H9 (cell line): Measurements from ENCODE around the gene CETP. TPM values are rescaled to one million over a fixed set of nuclear protein-coding genes. Genes with fewer than 3 reads are reported as not detected.
A peak's percentile ranks its signal among the peaks of the same experiment; 100 is the strongest.

Source experiments
- DNase-seq: peaks from one replicate; pipeline ENCODE4 v3.0.0-alpha.2; 2017
- H2AFZ ChIP-seq: one replicate; pipeline ENCODE4 v1.6.1; 2013; ENCODE audit warnings: mild to moderate bottlenecking, low read length, control low read depth, moderate library complexity
- H2AK5ac ChIP-seq: 2 replicates; pipeline ENCODE4 v1.6.1; 2013; ENCODE audit warnings: low read length, control low read depth, mixed read lengths; ENCODE audit not compliant: insufficient read length
- H2BK120ac ChIP-seq: one replicate; pipeline ENCODE4 v1.6.1; 2013; ENCODE audit warnings: low read depth, mild to moderate bottlenecking, low read length, control low read depth, inconsistent platforms; ENCODE audit not compliant: poor library complexity, severe bottlenecking
- H2BK12ac ChIP-seq: 2 replicates; pipeline ENCODE4 v1.6.1; 2013; ENCODE audit warnings: low read length, control low read depth, mixed read lengths, low read depth; ENCODE audit not compliant: insufficient read length
- H2BK15ac ChIP-seq: 2 replicates; pipeline ENCODE4 v1.6.1; 2013; ENCODE audit warnings: low read depth, low read length, control low read depth
- H2BK20ac ChIP-seq: one replicate; pipeline ENCODE4 v1.6.1; 2013; ENCODE audit warnings: low read depth, mild to moderate bottlenecking, low read length, control low read depth, inconsistent platforms; ENCODE audit not compliant: poor library complexity, severe bottlenecking
- H2BK5ac ChIP-seq: 2 replicates; pipeline ENCODE4 v1.6.1; 2013; ENCODE audit warnings: low read length, control low read depth, mixed read lengths; ENCODE audit not compliant: insufficient read length
- H3K14ac ChIP-seq: 2 replicates; pipeline ENCODE4 v1.6.1; 2013; ENCODE audit warnings: low read length, control low read depth; ENCODE audit not compliant: insufficient read depth
- H3K18ac ChIP-seq: 2 replicates; pipeline ENCODE4 v1.6.1; 2013; ENCODE audit warnings: low read depth, mild to moderate bottlenecking, mixed read lengths, low read length, control low read depth; ENCODE audit not compliant: insufficient read length
- H3K23ac ChIP-seq: 2 replicates; pipeline ENCODE4 v1.6.1; 2013; ENCODE audit warnings: low read length, control low read depth, mixed read lengths, low read depth; ENCODE audit not compliant: insufficient read length
- H3K23me2 ChIP-seq: 2 replicates; pipeline ENCODE4 v1.6.1; 2013; ENCODE audit warnings: low read depth, mild to moderate bottlenecking, mixed read lengths, low read length, control low read depth; ENCODE audit not compliant: insufficient read length, poor library complexity, severe bottlenecking
- H3K27ac ChIP-seq: 2 replicates; pipeline ENCODE4 v1.5.1; 2013; ENCODE audit warnings: low read length, control low read depth, mixed read lengths, low read depth; ENCODE audit not compliant: insufficient read length
- H3K27me3 ChIP-seq: 2 replicates; pipeline ENCODE4 v1.6.1; 2013; ENCODE audit warnings: low read length, control low read depth, inconsistent platforms; ENCODE audit not compliant: insufficient read depth
- H3K4ac ChIP-seq: 2 replicates; pipeline ENCODE4 v1.6.1; 2013; ENCODE audit warnings: low read depth, mild to moderate bottlenecking, control low read depth, inconsistent platforms, low read length, moderate library complexity
- H3K4me1 ChIP-seq: 2 replicates; pipeline ENCODE4 v1.6.1; 2013; ENCODE audit warnings: low read length, control low read depth, inconsistent platforms; ENCODE audit not compliant: insufficient read depth
- H3K4me2 ChIP-seq: 2 replicates; pipeline ENCODE4 v1.6.1; 2013; ENCODE audit warnings: low read length, control low read depth, mixed read lengths; ENCODE audit not compliant: insufficient read length, insufficient read depth
- H3K56ac ChIP-seq: 2 replicates; pipeline ENCODE4 v1.6.1; 2013; ENCODE audit warnings: low read depth, mild to moderate bottlenecking, mixed read lengths, low read length, control low read depth; ENCODE audit not compliant: insufficient read length
- H3K79me1 ChIP-seq: 2 replicates; pipeline ENCODE4 v1.6.1; 2013; ENCODE audit warnings: low read depth, mild to moderate bottlenecking, moderate library complexity, low read length, control low read depth, inconsistent platforms; ENCODE audit not compliant: insufficient read depth, poor library complexity, severe bottlenecking
- H3K79me2 ChIP-seq: 2 replicates; pipeline ENCODE4 v1.6.1; 2013; ENCODE audit warnings: low read length, control low read depth, inconsistent platforms; ENCODE audit not compliant: insufficient read depth
- H3K9ac ChIP-seq: 2 replicates; pipeline ENCODE4 v1.6.1; 2013; ENCODE audit warnings: low read length, control low read depth, mixed read lengths; ENCODE audit not compliant: insufficient read length; ENCODE audit errors: extremely low read depth
- H3K9me3 ChIP-seq: one replicate; pipeline ENCODE4 v1.6.1; 2013; ENCODE audit warnings: low read depth, low read length, inconsistent platforms; ENCODE audit not compliant: control insufficient read depth
- H3T11ph ChIP-seq: one replicate; pipeline ENCODE4 v1.6.1; 2013; ENCODE audit warnings: mild to moderate bottlenecking, low read length, control low read depth, inconsistent platforms
- H4K20me1 ChIP-seq: one replicate; pipeline ENCODE4 v1.6.1; 2013; ENCODE audit not compliant: control insufficient read depth, insufficient read length, insufficient read depth
- H4K5ac ChIP-seq: 2 replicates; pipeline ENCODE4 v1.6.1; 2013; ENCODE audit warnings: low read depth, mild to moderate bottlenecking, mixed read lengths, low read length, control low read depth; ENCODE audit not compliant: insufficient read length
- H4K8ac ChIP-seq: replicated peaks from 2 replicates; pipeline ENCODE4 v1.6.1; 2013; ENCODE audit warnings: low read length, control low read depth, mixed read lengths, low read depth; ENCODE audit not compliant: insufficient read length
- H4K91ac ChIP-seq: 2 replicates; pipeline ENCODE4 v1.6.1; 2013; ENCODE audit warnings: low read depth, mild to moderate bottlenecking, moderate library complexity, mixed read lengths, low read length, control low read depth; ENCODE audit not compliant: insufficient read length
- H3K27ac Mint-ChIP-seq, 3 experiments: 2 replicates in 2 of 3; 3 replicates in 1 of 3; pipeline ENCODE4 v1.8.0; 2020 to 2021; ENCODE audit warnings: mixed read lengths in 3 of 3, mild to moderate bottlenecking in 1 of 3, moderate library complexity in 1 of 3
- H3K27me3 Mint-ChIP-seq: 2 replicates; pipeline ENCODE4 v1.8.0; 2021; ENCODE audit warnings: low read depth, mild to moderate bottlenecking, moderate library complexity, mixed read lengths
- H3K36me3 Mint-ChIP-seq, 3 experiments: 2 replicates in 2 of 3; 3 replicates in 1 of 3; pipeline ENCODE4 v1.8.0; 2020 to 2021; ENCODE audit warnings: low read depth in 3 of 3, mixed read lengths in 3 of 3; ENCODE audit not compliant: insufficient read depth in 1 of 3
- H3K4me1 Mint-ChIP-seq, 2 experiments: 2 replicates each; pipeline ENCODE4 v1.8.0; 2020; ENCODE audit warnings: mixed read lengths in 2 of 2
- H3K4me3 Mint-ChIP-seq, 2 experiments: 2 replicates in 1 of 2; 3 replicates in 1 of 2; pipeline ENCODE4 v1.8.0; 2020 to 2021; ENCODE audit warnings: mild to moderate bottlenecking in 2 of 2, mixed read lengths in 2 of 2, moderate library complexity in 1 of 2
- H3K9me3 Mint-ChIP-seq, 2 experiments: 2 replicates in 1 of 2; 3 replicates in 1 of 2; pipeline ENCODE4 v1.8.0; 2020; ENCODE audit warnings: mild to moderate bottlenecking in 2 of 2, mixed read lengths in 2 of 2, moderate library complexity in 1 of 2
- CTCF ChIP-seq: fragments of 200-600 bp; sonication (generic); conservative IDR thresholded peaks from 3 replicates; pipeline ENCODE4 v1.8.0; 2021; ENCODE audit warnings: antibody characterized with exemption, mild to moderate bottlenecking
- WGBS: extraction: QIAGEN DNeasy Blood & Tissue Kit; methylation state at CpG from one replicate; pipeline ENCODE4 v1.1.7; 2013; ENCODE audit warnings: missing lambda C conversion rate, low lambda C conversion rate, mixed read lengths; ENCODE audit not compliant: insufficient read length; ENCODE audit errors: extremely low coverage; 5-methylcytosine and 5-hydroxymethylcytosine counted together
- total RNA-seq: library from RNA; stranded (reverse); gene quantifications from 2 replicates; pipeline ENCODE4 v1.2.1, GENCODE V29; 2021

CETP gene
- total RNA-seq, 1 experiment from 2014 or later: not detected

- Histone ChIP-seq H3K18ac (no peak overlapping the region), H2BK120ac (no peak overlapping the region), H3K4ac (no peak overlapping the region), H3K23ac (no peak overlapping the region), H4K5ac (no peak overlapping the region), H3K4me1 (no peaks in the 10 kb centered on the region; the same call in 1 of the 2 replicates), H4K91ac (no peak overlapping the region), H4K8ac (no peak overlapping the region), H3K79me2 (no peaks in the 10 kb centered on the region), H3K14ac (no peak overlapping the region), H4K20me1 (no peaks in the 10 kb centered on the region), H3K4me2 (no peak overlapping the region), H2BK20ac (no peak overlapping the region), H3K27me3 (no peaks in the 10 kb centered on the region), H3K9me3 (no peaks in the 10 kb centered on the region), H2AK5ac (no peak overlapping the region), H3K23me2 (no peaks in the 10 kb centered on the region), H3K9ac (no peak overlapping the region), H2BK12ac (no peak overlapping the region), H3K79me1 (no peaks in the 10 kb centered on the region), H3K56ac (no peak overlapping the region), H3K27ac (no peak overlapping the region), H2AFZ (no peak overlapping the region), H2BK5ac (no peak overlapping the region), H3T11ph (no peak overlapping the region), H2BK15ac (no peak overlapping the region)
- TF ChIP-seq CTCF: no peak
- no peak for DNase-seq
- H3K27me3 Mint-ChIP-seq: no peaks in the 10 kb centered on the region
- H3K4me3 Mint-ChIP-seq: no peak overlapping the region
- peaks cover 9 to 31% (median 16%) of the 10 kb centered on the region in 3 experiments; a peak in 6 of 7 replicates for H3K36me3 Mint-ChIP-seq
- peaks cover 8 to 11% of the 10 kb centered on the region in 2 experiments for H3K4me1 Mint-ChIP-seq
- no peaks in the 10 kb centered on the region for H3K9me3 Mint-ChIP-seq
- no CpG with 5 or more reads among the region's 10 CpGs for WGBS
- H3K27ac Mint-ChIP-seq: peak overlapping the region; percentile 55 to 75 (median 57); a peak in 6 of 7 replicates
Measured at GRCh38 chr16:56946767-56947603, 14.8 kb upstream of the CETP start.
